Right cardiac atrium (tissue), 5 donors: Measurements from ENCODE around the gene ZFHX3. TPM values are rescaled to one million over a fixed set of nuclear protein-coding genes. Genes with fewer than 3 reads are reported as not detected.
A peak's percentile ranks its signal among the peaks of the same experiment; 100 is the strongest.

Experiments used
- ATAC-seq, 2 donors: fragments of 200-7000 bp; cut with Tn5 transposase; one replicate each; pipeline versions ENCODE4 v1.8.0 to v1.9.1; 2020; ENCODE audit warnings: moderate library complexity in 2 of 2, mild to moderate bottlenecking in 1 of 2
- DNase-seq, 3 donors: peaks; one replicate each; pipeline ENCODE4 v3.0.0-alpha.2; 2020
- H3K27ac ChIP-seq: one replicate; pipeline ENCODE4 v1.5.1; 2013; ENCODE audit warnings: mild to moderate bottlenecking, low read length, control low read depth, moderate library complexity
- H3K27me3 ChIP-seq: one replicate; pipeline ENCODE4 v1.6.1; 2013; ENCODE audit not compliant: control insufficient read depth, insufficient read depth
- H3K4me1 ChIP-seq: one replicate; pipeline ENCODE4 v1.6.1; 2013; ENCODE audit warnings: low read length; ENCODE audit not compliant: control insufficient read depth, insufficient read depth
- H3K4me3 ChIP-seq: one replicate; pipeline ENCODE4 v1.5.1; 2013; ENCODE audit warnings: low read length, control low read depth
- H3K9me3 ChIP-seq: one replicate; pipeline ENCODE4 v1.6.1; 2013; ENCODE audit warnings: low read length; ENCODE audit not compliant: control insufficient read depth
- WGBS: extraction: QIAGEN DNeasy Blood & Tissue Kit; methylation state at CpG from one replicate; pipeline ENCODE4 v1.1.7; 2013; 5-methylcytosine and 5-hydroxymethylcytosine counted together
- intact Hi-C, 4 donors: fragments of 100-400 bp; cut with DNase I; formaldehyde crosslinking; loops; one replicate each; pipeline versions ENCODE4 v1.11.0 to v1.14.0; 2022 to 2023
- polyA plus RNA-seq: library from polyadenylated mRNA; stranded (reverse); fragments of 200-250 nt; gene quantifications from one replicate; pipeline ENCODE4 v1.2.3, GENCODE V29; 2013
- total RNA-seq, 4 donors: library from RNA; stranded (reverse); fragmentation: NEBNext Ultra II Directional; extraction: Animal tissue kit (Norgen Biotek cat#: 25700); gene quantifications; one replicate each; pipeline ENCODE4 v1.2.1, GENCODE V29; 2021
- donor health status: healthy with polysubstance abuse.
- donor health status: DM: no; HTN: yes; CAD: no.
- donor health status: DM: no; HTN: no; CAD: no.
- donor health status: DM: no; HTN: yes; CAD: no; lungs with severe emphysema.
- donor health status: DM: yes; HTN: yes; CAD: no.

ZFHX3 gene
- total and polyA plus RNA-seq, 5 donors, result 4.3 to 18.2 (median 9.7) TPM

DNA sequence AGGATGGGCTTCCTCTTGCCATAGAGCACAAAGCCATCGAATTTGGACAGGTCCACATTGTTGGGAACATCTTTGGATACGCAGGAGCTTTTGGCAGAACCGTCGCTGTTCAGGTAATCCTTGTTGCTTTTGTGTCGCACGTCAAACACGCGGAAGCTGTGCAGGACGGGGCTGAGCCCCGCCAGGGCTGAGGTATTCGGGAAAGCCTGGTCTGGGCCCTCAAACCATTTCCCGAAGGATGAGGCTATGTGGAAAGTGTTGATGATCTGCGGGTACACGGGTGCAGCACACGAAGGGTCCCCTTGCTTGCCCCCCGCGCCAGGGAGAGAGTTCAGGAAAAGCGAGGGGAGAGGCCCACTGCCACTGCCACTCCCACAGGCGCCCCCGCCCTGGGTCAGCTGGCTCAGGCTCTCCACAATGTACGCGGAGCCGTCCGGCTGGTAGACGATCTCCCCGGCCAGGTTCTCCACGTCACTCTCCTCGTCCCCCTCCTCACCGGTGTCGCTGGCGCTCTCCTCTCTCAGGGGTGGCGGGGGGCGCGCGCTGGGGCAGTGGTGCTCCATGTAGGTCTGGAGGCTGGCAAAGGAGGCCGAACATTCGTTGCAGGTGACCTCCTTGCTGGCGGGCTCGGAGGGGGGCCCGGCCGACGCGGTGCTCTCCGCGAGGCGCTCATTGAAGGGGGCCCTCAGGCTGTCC, 88.5 kb downstream of the ZFHX3 start:
- no peak overlapping the region for H3K4me3 ChIP-seq
- ATAC-seq (no peak), DNase-seq (no peak)
- intact Hi-C loops, result no loop called here
- no peaks in the 10 kb centered on the region for H3K27me3 ChIP-seq
- 97% methylated on average over 46 of the region's 46 CpGs for WGBS
- H3K4me1 ChIP-seq, result peaks cover 5% of the 10 kb centered on the region
- H3K27ac ChIP-seq, result no peak overlapping the region
- no peaks in the 10 kb centered on the region for H3K9me3 ChIP-seq

DNA sequence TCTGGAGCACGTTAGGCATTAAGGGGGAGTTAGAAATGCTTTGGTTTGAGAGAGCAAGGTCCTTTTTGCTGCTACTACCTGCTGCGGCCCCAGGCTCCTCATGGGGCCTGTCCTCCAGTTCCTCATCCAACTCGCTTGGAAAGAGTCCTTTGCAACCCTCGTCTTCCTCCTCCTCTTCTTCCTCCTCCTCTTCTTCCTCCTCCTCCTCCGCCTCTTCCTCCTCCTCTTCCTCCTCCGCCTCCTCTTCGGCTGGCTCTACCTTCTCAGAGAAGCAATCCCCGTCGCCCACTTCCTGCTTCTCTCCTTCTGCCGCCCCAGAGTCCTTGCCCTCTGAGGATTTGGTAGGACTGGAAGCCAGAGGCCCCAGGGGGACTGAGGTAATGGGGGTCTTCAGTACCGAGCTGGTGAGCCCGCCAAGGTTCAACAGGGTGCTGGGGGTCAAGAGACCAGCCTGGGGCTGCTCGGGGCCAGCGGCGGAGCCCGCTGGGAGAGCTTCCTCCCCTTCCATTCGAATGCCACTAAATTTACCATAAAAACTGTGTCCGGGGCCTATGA, 89.3 kb downstream of the ZFHX3 start:
- no peaks in the 10 kb centered on the region for H3K27me3 ChIP-seq
- H3K4me1 ChIP-seq, result peaks cover 5% of the 10 kb centered on the region
- no peak overlapping the region for H3K27ac ChIP-seq
- 91% methylated on average over 18 of the region's 18 CpGs for WGBS
- DNase-seq (no peak), ATAC-seq (no peak)
- no peak overlapping the region for H3K4me3 ChIP-seq
- no peaks in the 10 kb centered on the region for H3K9me3 ChIP-seq
- intact Hi-C loops, result no loop called here

DNA sequence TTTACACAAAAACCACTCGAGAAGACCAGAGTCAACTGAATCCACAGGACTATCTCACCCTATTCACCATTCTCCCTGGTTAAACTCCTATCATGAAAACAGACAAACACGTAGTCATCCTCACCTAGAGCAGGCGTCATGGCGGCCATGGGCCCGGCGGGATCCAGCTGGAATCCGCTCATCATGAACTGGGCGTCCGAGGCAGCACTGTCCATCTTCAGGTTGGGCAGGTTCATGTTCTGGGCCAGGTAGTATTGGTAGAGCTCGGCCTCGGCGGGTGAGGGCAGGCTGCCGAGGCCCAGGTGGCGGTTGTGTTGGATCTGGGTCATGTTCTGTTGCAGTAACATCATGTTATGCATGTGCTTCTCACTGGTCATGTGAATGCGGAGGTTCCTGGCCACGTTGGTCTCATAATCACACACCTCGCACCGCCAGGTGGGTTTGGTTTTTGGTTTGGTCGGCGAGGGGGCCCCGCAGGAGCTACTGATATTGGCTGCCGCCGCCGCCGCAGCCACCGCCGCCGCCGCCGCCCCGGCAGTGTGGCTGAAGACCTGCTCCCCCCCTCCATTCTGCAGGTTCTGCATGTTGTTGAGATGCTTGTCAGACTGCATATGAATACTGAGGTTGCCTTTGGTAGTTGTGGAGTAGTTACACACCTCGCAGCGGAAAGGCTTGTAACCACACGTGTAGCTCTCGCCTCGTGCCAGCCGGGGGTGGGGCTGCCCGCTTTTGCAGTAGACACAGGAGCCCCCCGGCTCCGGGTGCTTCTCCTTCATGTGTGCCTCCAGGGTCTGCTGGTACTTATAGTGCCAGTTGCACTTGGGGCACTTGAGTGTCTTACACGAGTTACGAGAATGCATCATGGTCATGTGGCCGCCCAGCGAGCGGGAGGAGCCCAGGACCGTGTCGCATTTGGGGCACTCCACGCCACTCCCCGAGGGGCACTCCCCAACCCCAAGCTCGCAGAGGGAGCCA, 90.3 kb downstream of the ZFHX3 start:
- Histone ChIP-seq H3K4me1 (peaks cover 6% of the 10 kb centered on the region), H3K27me3 (no peaks in the 10 kb centered on the region), H3K9me3 (no peaks in the 10 kb centered on the region), H3K4me3 (no peak overlapping the region), H3K27ac (no peak overlapping the region)
- 96% methylated on average over 50 of the region's 50 CpGs for WGBS
- DNase-seq, result no peak
- ATAC-seq, result no peak
- intact Hi-C loops, result no loop called here

DNA sequence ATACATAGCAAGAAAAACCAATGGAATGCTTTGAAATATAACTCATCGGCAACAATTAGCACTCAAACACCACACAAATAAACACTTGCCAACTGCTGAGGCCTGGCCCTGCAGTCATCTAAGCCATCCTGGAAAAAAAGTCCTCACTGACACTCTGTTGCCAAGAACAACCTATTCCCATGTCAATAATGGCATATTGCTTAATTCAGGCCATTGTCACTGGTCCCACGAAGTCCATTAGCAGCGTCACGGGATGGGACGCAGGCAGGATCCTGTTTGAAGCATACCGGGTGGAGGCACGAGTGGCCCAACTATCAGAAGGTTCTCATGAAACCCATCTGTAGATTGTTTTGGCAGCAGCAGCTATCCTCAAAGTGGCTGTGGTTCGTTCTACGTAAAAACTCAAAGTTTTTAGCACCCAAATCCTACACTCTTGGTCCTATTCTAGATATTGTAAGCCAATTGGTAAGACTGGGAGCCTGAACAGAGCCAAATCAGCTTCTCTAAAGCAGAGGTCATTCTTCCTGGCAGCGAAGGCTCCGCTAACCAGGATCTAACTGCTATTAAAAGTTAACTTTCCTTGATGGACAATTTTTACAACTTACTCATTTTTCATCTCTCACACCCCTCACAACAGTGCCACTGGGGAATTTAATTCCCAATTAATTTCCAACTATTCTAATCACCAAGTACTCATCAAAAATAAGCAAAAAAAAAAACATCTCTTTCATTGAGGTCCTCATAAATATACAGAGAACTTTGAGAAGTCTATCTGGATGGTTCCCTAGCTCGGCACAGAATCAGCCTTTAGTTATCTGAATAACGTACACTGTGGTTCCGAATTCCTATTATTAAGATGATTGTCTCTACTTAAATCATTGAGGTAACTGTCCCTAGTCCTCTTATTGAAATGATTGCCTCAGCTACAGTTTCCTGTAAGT, 91.5 kb downstream of the ZFHX3 start:
- intact Hi-C loops, result no loop called here
- Histone ChIP-seq H3K4me3 (no peak overlapping the region), H3K9me3 (no peaks in the 10 kb centered on the region), H3K27me3 (no peaks in the 10 kb centered on the region), H3K27ac (no peak overlapping the region), H3K4me1 (peaks cover 10% of the 10 kb centered on the region)
- DNase-seq (no peak), ATAC-seq (no peak)
- WGBS, result 92% methylated on average over 14 of the region's 14 CpGs

DNA sequence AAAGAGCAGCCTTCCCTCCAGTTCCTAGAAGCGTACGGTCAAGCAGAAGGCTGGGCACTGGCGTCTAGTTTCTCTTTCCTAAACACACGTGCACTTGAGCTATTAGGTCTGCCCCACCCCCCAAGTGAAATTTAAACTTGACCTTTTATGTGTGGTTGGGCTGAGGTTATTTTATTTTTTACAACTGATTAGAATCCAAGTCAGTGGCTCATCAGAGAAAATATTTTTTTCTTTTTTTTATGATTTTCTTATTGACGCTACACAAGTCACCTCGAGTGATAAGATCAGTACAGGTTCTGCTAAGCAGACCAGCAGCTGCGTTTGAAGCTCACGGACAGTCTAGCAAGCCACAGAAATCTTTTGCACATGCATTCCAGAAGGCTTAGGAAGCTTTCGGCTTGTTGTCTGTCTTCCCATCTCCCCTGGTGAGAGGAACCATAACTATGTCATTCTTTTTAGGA, 95.1 kb downstream of the ZFHX3 start:
- Histone ChIP-seq H3K27ac (no peak overlapping the region), H3K4me3 (no peak overlapping the region), H3K9me3 (no peaks in the 10 kb centered on the region), H3K27me3 (no peaks in the 10 kb centered on the region), H3K4me1 (peaks cover 6% of the 10 kb centered on the region)
- ATAC-seq (peak in 1 of 2 donors; percentile 30), DNase-seq (no peak)
- WGBS, result 59% methylated on average over 9 of the region's 9 CpGs
- intact Hi-C loops, result no loop called here

DNA sequence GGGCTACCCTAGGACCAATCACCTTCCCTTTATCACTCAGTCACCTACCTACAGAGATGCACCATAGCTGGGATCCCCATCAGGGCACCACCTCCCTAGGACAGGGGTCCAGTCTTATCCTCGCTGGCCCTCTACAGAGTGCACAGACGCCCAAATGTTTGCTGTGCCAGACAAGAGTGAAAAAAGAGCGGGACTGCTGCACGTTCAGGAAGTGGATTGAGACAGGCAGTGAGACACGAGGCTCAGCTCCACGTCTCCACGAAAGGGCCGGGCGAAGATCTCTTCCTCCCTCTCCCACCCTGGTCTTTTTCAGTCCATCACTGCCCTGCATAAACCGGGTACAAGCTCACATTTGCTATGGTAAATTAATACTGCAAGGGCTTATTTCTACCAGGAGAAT, 95.5 kb downstream of the ZFHX3 start:
- DNase-seq (no peak), ATAC-seq (peak in 1 of 2 donors; percentile 17)
- intact Hi-C loops, result no loop called here
- Histone ChIP-seq H3K4me3 (no peak overlapping the region), H3K4me1 (peaks cover 7% of the 10 kb centered on the region), H3K9me3 (no peaks in the 10 kb centered on the region), H3K27ac (no peak overlapping the region), H3K27me3 (no peaks in the 10 kb centered on the region)
- WGBS, result 67% methylated on average over 10 of the region's 10 CpGs

DNA sequence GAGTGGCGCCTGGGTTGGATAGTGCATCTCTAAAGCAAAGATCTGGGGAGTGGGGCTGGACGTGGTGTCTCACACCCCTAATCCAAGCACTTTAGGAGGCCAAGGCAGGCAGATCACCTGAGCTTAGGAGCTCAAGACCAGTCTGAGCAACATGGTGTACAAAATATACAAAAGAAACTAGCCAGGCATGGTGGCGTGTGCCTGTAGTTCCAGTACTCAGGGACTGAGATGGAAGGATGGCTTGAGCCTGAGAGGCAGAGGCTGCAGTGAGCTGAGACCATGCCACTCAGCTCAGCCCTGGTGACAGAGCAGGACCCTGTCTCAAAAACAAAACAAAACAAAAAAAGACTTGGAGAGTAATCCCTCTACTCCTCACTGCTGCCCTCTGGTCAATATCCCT, 96.0 kb downstream of the ZFHX3 start:
- H3K4me3 ChIP-seq, result no peak overlapping the region
- H3K4me1 ChIP-seq, result peaks cover 9% of the 10 kb centered on the region
- H3K9me3 ChIP-seq, result no peaks in the 10 kb centered on the region
- ATAC-seq, result no peak
- 96% methylated on average over 3 of the region's 3 CpGs for WGBS
- intact Hi-C loops, result no loop called here
- DNase-seq, result no peak
- H3K27ac ChIP-seq, result no peak overlapping the region
- no peaks in the 10 kb centered on the region for H3K27me3 ChIP-seq

DNA sequence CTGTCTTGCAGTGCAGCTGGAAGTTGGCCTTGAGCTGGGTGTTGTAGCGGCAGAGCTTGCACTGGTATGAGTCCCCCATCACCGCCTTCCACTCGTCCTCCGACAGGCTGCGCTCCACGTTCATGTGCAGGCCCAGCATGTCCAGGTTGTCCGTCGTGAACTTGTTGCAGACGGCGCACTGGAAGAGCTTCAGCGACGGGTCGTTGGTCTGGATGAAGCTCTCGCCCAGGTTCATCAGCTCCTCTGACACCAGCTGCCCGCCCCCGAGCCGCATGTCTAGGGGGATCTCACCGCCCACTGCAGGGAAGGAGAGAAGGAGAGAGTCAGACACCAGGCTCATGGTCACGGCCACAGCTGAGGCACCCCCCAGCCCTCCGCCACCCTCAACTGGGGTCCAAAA, 97.3 kb downstream of the ZFHX3 start:
- DNase-seq (no peak), ATAC-seq (no peak)
- no peaks in the 10 kb centered on the region for H3K27me3 ChIP-seq
- no peaks in the 10 kb centered on the region for H3K9me3 ChIP-seq
- no peak overlapping the region for H3K4me3 ChIP-seq
- H3K27ac ChIP-seq, result no peak overlapping the region
- WGBS, result 97% methylated on average over 20 of the region's 20 CpGs
- peaks cover 14% of the 10 kb centered on the region for H3K4me1 ChIP-seq
- intact Hi-C loops, result no loop called here

DNA sequence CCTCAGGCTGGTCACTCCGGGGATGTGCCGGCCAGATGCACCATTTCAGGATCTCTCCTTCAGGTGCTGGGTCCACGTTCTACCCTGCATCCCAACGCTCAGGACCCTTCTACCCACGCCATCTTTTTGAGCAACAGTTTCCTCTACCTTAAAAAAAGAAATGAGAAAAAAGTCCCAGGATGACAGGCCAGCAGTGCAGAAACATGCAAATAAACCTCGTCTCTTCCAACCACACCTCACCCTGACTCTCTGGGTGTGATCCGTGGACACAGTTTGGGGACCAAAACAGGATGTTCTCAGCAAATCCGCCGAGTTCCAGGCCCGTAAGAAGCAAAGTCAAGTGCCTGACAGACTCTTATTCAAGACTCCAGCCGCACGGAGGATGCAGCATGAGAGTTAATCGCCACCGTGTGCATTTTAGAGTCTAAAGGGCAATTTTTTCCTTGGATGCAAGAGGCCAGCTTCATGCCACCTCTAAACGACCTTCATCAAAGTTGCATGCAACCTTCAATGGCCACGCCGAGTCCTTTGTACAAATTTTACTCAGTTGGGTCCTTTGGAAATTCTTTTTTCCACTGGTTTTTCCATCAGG, 99.6 kb downstream of the ZFHX3 start:
- Histone ChIP-seq H3K27ac (no peak overlapping the region), H3K9me3 (no peaks in the 10 kb centered on the region), H3K27me3 (no peaks in the 10 kb centered on the region), H3K4me3 (no peak overlapping the region), H3K4me1 (peaks cover 14% of the 10 kb centered on the region)
- intact Hi-C loops, result loop anchor here in 1 of 4 donors (10.0 kb wide), 1 partner anchor 106 kb away; no protein-coding TSS in a partner anchor
- DNase-seq (no peak), ATAC-seq (no peak)
- 93% methylated on average over 17 of the region's 17 CpGs for WGBS
